Stimulated activated CD8-positive, alpha-beta memory T cell treated with anti-CD3 and anti-CD28 coated beads, Interleukin-4, amount 100 ng/mL, for 48 hours (primary cell): ENCODE measurements around the gene OR10H3.
"Not testable (repeated sequence)": the region's sequence is repeated elsewhere in the genome, so short reads cannot be mapped to it uniquely, and the experiment has no call there.

Experiments
- DNase-seq: peaks from one replicate; pipeline ENCODE4 v3.0.0-alpha.2; 2020

The OR10H3 gene

DNA sequence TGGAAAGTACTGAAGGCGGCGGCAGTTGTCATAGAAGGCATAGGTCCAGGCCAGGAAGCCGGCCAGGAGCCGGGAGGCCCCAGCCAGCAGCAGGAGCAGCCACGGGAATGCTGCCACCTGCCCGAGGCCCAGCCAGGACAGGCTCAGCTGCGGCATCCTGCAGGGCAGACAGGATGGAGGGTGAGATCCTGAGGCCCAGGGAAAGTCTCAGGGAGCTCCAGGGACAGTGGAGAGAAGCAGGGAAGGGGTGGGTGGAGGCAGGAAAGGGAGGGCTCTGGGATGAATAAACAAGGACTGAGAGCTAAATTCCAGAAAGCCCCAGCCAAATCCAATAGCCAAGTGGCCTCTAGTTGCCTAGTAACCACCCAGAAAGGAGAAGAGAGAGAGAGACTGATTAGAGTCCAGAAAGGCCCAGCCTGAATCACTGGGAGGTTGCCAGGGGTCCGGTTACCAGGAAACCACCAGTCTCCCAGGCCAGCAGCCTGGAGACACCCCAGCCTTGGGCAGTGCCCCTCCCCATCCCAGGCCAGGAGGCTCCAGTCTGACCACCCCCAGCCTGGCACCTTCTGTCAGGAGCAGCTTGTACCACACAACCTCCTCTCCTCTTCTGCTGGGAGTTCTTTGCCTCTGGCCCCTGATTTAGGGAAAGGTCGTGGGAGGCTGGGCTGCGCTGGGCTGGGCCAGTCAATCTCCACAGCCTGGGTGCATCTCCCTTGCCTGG lies 42.1 kb downstream of the OR10H3 start:
- no peak for DNase-seq

- DNase-seq = no peak
Measured at GRCh38 chr19:15780610-15781418, 43.0 kb downstream of the OR10H3 start.

DNA sequence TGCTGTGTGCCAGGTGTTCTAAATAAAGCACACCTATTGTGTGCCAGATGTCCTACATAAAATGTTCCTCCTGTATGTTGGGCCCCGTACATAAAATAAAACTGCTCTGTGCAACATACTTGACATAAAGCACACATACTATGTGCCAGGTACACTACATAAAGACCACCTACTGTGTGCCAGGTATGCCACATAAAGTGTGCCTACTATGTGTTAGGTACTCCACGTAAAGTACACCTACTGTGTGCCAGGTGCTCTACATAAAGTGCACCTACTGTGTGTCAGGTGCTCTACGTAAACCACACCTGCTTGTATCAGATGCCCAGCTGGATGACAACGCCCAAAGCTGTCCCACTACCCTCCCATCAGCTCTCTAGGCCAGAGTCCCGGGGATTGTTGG lies 43.9 kb downstream of the OR10H3 start:
- no peak for DNase-seq

- DNase-seq = no peak
Measured at GRCh38 chr19:15782211-15782610, 44.4 kb downstream of the OR10H3 start.

DNA sequence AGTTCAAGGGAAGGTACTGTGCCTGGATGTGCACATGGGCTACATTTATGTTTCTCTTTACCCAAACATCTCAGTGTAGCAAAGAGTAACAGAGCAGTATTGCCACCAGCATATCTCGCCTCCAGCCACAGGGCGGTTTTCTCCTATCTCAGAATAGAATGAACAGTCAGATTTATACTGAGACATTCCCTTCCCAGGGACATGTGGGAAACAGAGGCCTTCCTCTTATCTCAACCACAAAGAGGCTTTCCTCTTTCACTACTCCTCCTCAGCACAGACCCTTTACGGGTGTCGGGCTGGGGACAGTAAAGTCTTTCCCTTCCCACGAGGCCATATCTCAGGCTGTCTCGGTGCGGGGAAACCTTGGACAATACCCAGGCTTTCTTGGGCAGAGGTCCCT lies 45.1 kb downstream of the OR10H3 start:
- DNase-seq = not testable (repeated sequence)

GRCh38 chr19:15787611-15788155 lies 49.9 kb downstream of the OR10H3 start, which contains the start of gene OR10H5:
Gene OR10H5 (plus strand): TSS chr19:15787661. CDS start chr19:15794049, 6,388 bp downstream.
- no peak for DNase-seq

DNA sequence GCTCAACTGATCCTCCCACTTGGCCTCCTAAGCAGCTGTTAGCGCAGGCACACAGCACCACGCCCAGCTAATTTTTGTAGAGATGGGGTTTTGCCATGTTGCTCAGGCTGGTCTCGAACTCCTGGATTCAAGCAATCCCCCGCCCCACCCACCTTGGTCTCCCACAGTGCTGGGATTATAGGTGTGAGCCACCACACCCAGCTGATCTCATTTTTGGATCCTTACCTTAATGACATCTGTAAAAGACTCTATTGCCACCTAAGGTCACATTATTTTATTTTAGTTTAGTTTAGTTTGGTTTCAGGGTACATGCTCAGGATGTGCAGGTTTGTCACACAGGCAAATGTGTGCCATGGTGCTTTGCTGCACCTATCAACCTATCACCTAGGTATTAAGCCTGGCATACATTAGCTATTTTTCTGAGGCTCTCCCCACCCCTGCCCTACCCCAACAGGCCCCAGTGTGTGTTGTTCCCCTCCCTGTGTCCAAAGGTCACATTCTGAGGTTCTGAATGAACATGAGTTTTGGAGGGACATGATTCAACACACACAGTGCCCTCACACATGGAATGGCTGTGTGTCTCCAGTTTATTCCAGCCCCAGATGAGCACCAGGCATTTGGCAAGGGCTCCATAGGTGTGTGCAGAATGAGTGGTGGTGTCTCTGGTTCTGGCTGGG lies 50.9 kb downstream of the OR10H3 start:
- DNase-seq = no peak

GRCh38 chr19:15790096-15790495 lies 52.3 kb downstream of the OR10H3 start:
- DNase-seq = no peak
